AG04449 (cell line): ENCODE data around the gene PDE4D.
"Not testable (repeated sequence)": the region's sequence is repeated elsewhere in the genome, so short reads cannot be mapped to it uniquely, and the experiment has no call there.

Source experiments
- CTCF ChIA-PET: fragments of 350-600 bp; formaldehyde crosslinking; extraction: SDS; loops from one replicate; lab custom pipeline; 2021; ENCODE audit warnings: antibody characterized with exemption; lab: Yijun Ruan, JAX
- POLR2A ChIA-PET: fragments of 400-600, 350-600 bp; formaldehyde crosslinking; extraction: SDS; loops from one replicate; lab custom pipeline; 2020; ENCODE audit warnings: antibody characterized with exemption, inconsistent platforms; lab: Yijun Ruan, JAX
- DNase-seq: peaks from one replicate; pipeline ENCODE4 v3.0.0-alpha.2; 2010; ENCODE audit warnings: low read depth, low spot score
- H3K4me3 ChIP-seq: 2 replicates; pipeline ENCODE4 v1.5.1; 2011; ENCODE audit warnings: low read depth, mild to moderate bottlenecking, control low read depth, low read length
- TF ChIP-seq, protein P1 (sequence below): IDR thresholded peaks from one replicate; pipeline ENCODE4 v1.5.1; 2011; ENCODE audit warnings: mild to moderate bottlenecking, moderate library complexity, low read length, control low read depth, inconsistent platforms; ENCODE audit not compliant: insufficient read depth; ENCODE audit errors: missing control alignments

Gene PDE4D

DNA sequence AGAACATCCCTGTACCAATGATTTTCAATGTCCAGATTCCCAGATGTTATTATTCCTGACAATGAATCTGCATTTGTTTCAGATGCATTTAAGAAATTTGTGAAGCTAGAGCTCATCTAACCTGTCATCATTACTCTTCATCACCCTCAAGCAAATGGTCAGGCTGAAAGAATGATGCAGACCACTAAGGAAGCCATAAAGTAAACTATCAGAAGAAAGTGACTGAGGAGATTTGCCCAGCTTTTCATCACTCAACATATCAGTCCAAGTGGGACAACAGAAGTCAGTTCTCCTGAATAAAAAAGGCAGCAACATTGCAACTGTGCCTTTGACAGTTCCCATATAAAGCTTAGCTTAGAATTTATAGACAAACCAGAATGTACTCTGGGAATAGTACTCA, 419.9 kb downstream of the PDE4D start:
- CTCF ChIA-PET, result interaction anchor here (1.0 kb wide), 1 partner anchor 24 kb away, joined by 4 read pairs; no protein-coding TSS in a partner anchor
- POLR2A ChIA-PET, result no interaction called here
- TF ChIP-seq, protein P1, sequence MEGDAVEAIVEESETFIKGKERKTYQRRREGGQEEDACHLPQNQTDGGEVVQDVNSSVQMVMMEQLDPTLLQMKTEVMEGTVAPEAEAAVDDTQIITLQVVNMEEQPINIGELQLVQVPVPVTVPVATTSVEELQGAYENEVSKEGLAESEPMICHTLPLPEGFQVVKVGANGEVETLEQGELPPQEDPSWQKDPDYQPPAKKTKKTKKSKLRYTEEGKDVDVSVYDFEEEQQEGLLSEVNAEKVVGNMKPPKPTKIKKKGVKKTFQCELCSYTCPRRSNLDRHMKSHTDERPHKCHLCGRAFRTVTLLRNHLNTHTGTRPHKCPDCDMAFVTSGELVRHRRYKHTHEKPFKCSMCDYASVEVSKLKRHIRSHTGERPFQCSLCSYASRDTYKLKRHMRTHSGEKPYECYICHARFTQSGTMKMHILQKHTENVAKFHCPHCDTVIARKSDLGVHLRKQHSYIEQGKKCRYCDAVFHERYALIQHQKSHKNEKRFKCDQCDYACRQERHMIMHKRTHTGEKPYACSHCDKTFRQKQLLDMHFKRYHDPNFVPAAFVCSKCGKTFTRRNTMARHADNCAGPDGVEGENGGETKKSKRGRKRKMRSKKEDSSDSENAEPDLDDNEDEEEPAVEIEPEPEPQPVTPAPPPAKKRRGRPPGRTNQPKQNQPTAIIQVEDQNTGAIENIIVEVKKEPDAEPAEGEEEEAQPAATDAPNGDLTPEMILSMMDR, result no peak
- DNase-seq, result no peak
- H3K4me3 ChIP-seq, result no peak overlapping the region

DNA sequence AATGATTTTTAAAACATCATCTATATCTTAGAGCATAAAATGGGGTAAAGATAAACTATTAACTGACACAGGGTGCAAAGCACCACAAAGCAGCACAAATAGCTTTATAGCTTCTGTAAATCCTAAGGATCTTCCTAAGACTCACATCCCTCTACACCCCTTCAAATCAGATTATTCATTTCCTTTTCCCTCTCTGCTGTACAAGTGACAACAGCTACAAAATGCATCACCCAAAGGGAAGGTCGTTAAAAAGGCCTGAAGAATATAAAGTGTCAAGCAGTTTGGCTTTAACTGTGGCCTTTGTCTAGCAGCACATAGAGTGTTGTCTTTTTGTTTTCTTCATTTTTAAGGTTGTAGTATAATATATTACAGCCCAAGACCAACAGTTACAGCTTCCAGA, 422.1 kb downstream of the PDE4D start:
- ChIA-PET POLR2A (no interaction called here), CTCF (interaction anchor here (1.5 kb wide), 1 partner anchor 23 kb away, joined by 5 read pairs; no protein-coding TSS in a partner anchor)
- DNase-seq, result no peak
- TF ChIP-seq, protein P1, result no peak
- H3K4me3 ChIP-seq, result no peak overlapping the region

DNA sequence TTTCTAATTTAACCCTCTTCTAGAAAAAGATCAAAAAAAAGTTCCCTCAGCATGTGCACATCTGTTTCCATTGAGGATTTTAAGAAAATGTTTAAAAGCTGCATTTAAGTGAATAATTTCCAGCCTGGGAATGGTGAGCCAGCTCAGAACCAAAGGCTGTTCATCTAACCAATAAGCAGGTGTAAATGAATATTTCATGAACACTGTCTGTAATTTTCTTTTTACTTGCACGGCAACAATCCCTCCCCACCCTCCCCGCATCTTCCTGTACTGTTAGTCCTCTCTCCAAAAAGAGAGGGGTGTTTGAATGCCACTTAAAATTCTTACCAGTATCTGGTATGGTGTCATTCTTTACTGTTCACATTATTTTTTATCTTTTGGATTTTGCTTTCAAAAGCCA, 425.6 kb downstream of the PDE4D start:
- no peak for DNase-seq
- ChIA-PET CTCF (no interaction called here), POLR2A (no interaction called here)
- TF ChIP-seq, protein P1, result no peak
- no peak overlapping the region for H3K4me3 ChIP-seq

DNA sequence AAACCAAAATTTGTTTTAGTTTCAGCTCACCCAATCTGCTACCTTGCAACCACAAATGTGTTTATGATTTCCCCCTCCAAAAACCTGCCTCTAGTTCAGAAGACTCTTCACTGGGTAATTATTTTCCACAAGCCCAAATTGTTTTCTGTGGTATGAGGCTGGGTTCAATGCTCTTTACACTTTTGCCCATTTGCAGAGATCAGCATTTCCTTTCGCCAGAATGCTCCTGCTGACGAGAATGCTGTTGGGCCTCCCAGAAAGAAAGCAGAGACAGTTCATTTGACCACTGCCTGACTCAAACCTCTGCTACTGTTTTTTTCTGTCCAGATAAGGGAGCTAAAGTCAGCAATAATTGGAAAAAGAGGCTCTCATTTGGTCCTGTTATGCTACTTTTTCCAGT, 427.3 kb downstream of the PDE4D start:
- POLR2A ChIA-PET, result no interaction called here
- no peak for DNase-seq

DNA sequence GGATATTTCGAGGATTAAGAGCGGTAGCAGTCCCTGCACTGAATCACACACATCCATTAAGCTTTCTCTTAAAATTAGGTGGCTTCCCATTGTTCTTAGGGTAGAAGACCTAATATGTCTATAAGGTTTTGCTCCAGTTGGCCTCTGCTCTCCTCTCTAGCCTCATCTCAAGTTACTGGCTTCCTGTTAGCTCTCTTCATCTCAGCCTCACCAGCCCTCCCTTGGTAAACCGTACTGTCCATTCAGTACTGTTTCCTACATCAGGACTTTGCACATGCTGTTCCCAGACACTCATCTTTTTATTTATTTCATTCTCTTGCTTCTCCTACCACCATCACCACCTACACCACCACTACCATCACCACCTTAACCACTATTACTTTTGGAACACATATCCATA, 428.6 kb downstream of the PDE4D start:
- no peak for DNase-seq
- no peak overlapping the region for H3K4me3 ChIP-seq
- POLR2A ChIA-PET, result no interaction called here
- CTCF ChIA-PET, result no interaction called here
- TF ChIP-seq, protein P1, result no peak

More for the DNA sequence above, 427.3 kb downstream of the PDE4D start:
- no peak overlapping the region for H3K4me3 ChIP-seq
- CTCF ChIA-PET, result no interaction called here
- TF ChIP-seq, protein P1, result no peak

DNA sequence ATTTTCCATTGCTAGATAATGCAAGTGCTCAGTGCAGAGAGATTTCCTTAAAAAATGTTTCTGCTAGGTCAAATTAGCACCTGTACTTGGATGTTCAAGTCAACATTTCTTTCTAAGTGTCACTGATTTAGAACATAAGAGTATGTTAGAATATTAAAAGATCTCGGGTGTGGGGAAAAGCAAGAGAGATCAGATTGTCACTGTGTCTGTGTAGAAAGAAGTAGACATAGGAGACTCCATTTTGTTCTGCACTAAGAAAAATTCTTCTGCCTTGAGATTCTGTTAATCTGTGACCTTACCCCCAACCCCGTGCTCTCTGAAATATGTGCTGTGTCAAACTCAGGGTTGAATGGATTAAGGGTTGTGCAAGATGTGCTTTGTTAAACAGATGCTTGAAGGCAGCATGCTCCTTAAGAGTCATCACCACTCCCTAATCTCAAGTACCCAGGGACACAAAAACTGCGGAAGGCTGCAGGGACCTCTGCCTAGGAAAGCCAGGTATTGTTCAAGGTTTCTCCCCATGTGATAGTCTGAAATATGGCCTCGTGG, 429.8 kb downstream of the PDE4D start:
- H3K4me3 ChIP-seq, CTCF ChIA-PET, DNase-seq, POLR2A ChIA-PET: not testable (repeated sequence)

DNA sequence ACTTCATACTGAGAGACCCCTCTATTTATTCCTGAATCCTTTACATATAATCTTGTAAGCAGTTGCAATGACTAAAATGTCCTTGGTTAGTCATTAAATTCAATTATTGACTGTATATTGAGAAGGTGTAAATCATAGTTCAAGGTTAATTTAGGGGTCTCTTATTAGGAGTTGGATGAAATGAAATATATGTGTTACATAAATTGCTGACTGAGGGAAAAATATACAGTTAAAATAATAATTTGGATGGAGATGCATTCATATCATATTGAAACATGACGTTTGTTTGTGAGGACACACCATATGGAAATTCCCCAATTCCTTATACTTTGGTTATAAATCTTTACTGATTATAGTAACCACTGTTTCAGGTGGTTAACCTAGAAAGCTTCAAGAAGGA, 430.6 kb downstream of the PDE4D start:
- POLR2A ChIA-PET, result no interaction called here
- TF ChIP-seq, protein P1, result no peak
- CTCF ChIA-PET, result no interaction called here
- no peak overlapping the region for H3K4me3 ChIP-seq
- no peak for DNase-seq
